Naive thymus-derived CD4-positive, alpha-beta T cell (primary cell): ENCODE data around the gene NAALADL2. TPM values are rescaled to one million over a fixed set of nuclear protein-coding genes. Genes with fewer than 3 reads are reported as not detected.
"Not testable (repeated sequence)": the region's sequence is repeated elsewhere in the genome, so short reads cannot be mapped to it uniquely, and the experiment has no call there.

Source experiments
- ATAC-seq: fragments of 150-1000 bp; cut with Tn5 transposase; 2 replicates; pipeline ENCODE4 v1.10.0; 2021; ENCODE audit warnings: mild to moderate bottlenecking, moderate library complexity
- CTCF ChIA-PET: fragments of 350-600 bp; sonication (Branson Sonifier 250); formaldehyde crosslinking; loops from one replicate; lab custom pipeline; 2021; ENCODE audit warnings: antibody characterized with exemption; lab: Charles Lee
- POLR2A ChIA-PET: fragments of 350-600 bp; sonication (Branson Sonifier 250); formaldehyde crosslinking; loops from one replicate; lab custom pipeline; 2021; ENCODE audit warnings: antibody characterized with exemption, inconsistent platforms; lab: Charles Lee
- DNase-seq, 9 donors: peaks; one replicate each; pipeline versions ENCODE4 v3.0.0 to v3.0.0-alpha.2; 2020 to 2022; ENCODE audit warnings: mixed read lengths in 1 of 9
- H3K27ac ChIP-seq: one replicate; pipeline ENCODE4 v1.7.0; 2013; ENCODE audit warnings: mild to moderate bottlenecking, low read depth, low read length, moderate library complexity
- H3K27me3 ChIP-seq, 2 donors: one replicate each; pipeline ENCODE4 v1.7.0; 2013; ENCODE audit warnings: low read length in 2 of 2, mild to moderate bottlenecking in 2 of 2, moderate library complexity in 2 of 2; ENCODE audit not compliant: control insufficient read depth in 2 of 2, insufficient read depth in 2 of 2
- H3K36me3 ChIP-seq, 3 experiments: 1 replicate in 2 of 3; 2 replicates in 1 of 3; pipeline ENCODE4 v1.7.0; 2013; ENCODE audit warnings: low read length in 3 of 3, mild to moderate bottlenecking in 3 of 3, moderate library complexity in 1 of 3; ENCODE audit not compliant: insufficient read depth in 3 of 3, control insufficient read depth in 2 of 3
- H3K4me1 ChIP-seq, 2 donors: one replicate each; pipeline ENCODE4 v1.7.0; 2013; ENCODE audit warnings: low read length in 2 of 2, mild to moderate bottlenecking in 2 of 2, moderate library complexity in 1 of 2; ENCODE audit not compliant: control insufficient read depth in 2 of 2, insufficient read depth in 2 of 2
- H3K4me3 ChIP-seq: 2 replicates; pipeline ENCODE4 v1.7.0; 2013; ENCODE audit warnings: mild to moderate bottlenecking, low read length
- H3K9me3 ChIP-seq, 3 experiments: 1 replicate in 2 of 3; 2 replicates in 1 of 3; pipeline ENCODE4 v1.7.0; 2013; ENCODE audit warnings: low read length in 3 of 3; ENCODE audit not compliant: control insufficient read depth in 2 of 3
- H3K27ac Mint-ChIP-seq, 9 donors: one replicate each; pipeline ENCODE4 v1.8.0; 2020 to 2022; ENCODE audit warnings: mixed read lengths in 9 of 9, mild to moderate bottlenecking in 8 of 9, moderate library complexity in 5 of 9, inconsistent platforms in 2 of 9
- H3K27me3 Mint-ChIP-seq, 5 donors: one replicate each; pipeline ENCODE4 v1.8.0; 2021 to 2022; ENCODE audit warnings: mixed read lengths in 5 of 5, mild to moderate bottlenecking in 1 of 5
- H3K36me3 Mint-ChIP-seq, 5 donors: one replicate each; pipeline ENCODE4 v1.8.0; 2020 to 2022; ENCODE audit warnings: mixed read lengths in 5 of 5, mild to moderate bottlenecking in 3 of 5, inconsistent platforms in 1 of 5
- H3K4me1 Mint-ChIP-seq, 7 donors: one replicate each; pipeline ENCODE4 v1.8.0; 2020 to 2022; ENCODE audit warnings: mixed read lengths in 7 of 7, mild to moderate bottlenecking in 3 of 7, inconsistent platforms in 1 of 7
- H3K4me3 Mint-ChIP-seq, 10 donors: one replicate each; pipeline ENCODE4 v1.8.0; 2020 to 2022; ENCODE audit warnings: mild to moderate bottlenecking in 10 of 10, mixed read lengths in 10 of 10, moderate library complexity in 6 of 10, inconsistent platforms in 2 of 10
- H3K9me3 Mint-ChIP-seq, 11 donors: one replicate each; pipeline ENCODE4 v1.8.0; 2020 to 2022; ENCODE audit warnings: mixed read lengths in 11 of 11, mild to moderate bottlenecking in 4 of 11, inconsistent platforms in 1 of 11, moderate library complexity in 1 of 11
- intact Hi-C, 2 donors: fragments of 100-400 bp; cut with micrococcal nuclease; formaldehyde crosslinking; loops; one replicate each; pipeline ENCODE4 v1.15.1; 2023
- polyA plus RNA-seq, 2 donors: library from polyadenylated mRNA; unstranded; fragments of 300-500 nt; fragmentation: Illumina TruSeq; gene quantifications; one replicate each; pipeline ENCODE4 v1.2.3, GENCODE V29; 2021
- total RNA-seq, 6 experiments: library from RNA in 5 of 6; stranded (reverse) in 5 of 6; gene quantifications; 1 replicate in 5 of 6; 2 replicates in 1 of 6; pipeline ENCODE4 v1.2.3 and lab custom pipeline; 2021 to 2026

Gene NAALADL2
- total and polyA plus RNA-seq, 7 experiments from 2014 or later, result 0.76 to 1.4 TPM; not detected in 5

- Histone ChIP-seq H3K9me3 (no peaks in the 10 kb centered on the region), H3K36me3 (no peaks in the 10 kb centered on the region), H3K27me3 (no peaks in the 10 kb centered on the region), H3K4me3 (no peak overlapping the region), H3K4me1 (no peaks in the 10 kb centered on the region), H3K27ac (no peak overlapping the region)
- no peaks in the 10 kb centered on the region for H3K4me1 Mint-ChIP-seq
- peaks cover 0 to 4% (median 0%) of the 10 kb centered on the region in 11 donors for H3K9me3 Mint-ChIP-seq
- H3K36me3 Mint-ChIP-seq, result no peaks in the 10 kb centered on the region
- DNase-seq, result no peak
- intact Hi-C loops, result no loop called here
- H3K27ac Mint-ChIP-seq, result no peak overlapping the region
- H3K27me3 Mint-ChIP-seq, result no peaks in the 10 kb centered on the region
- ATAC-seq, result no peak
- POLR2A ChIA-PET, result no interaction called here
- H3K4me3 Mint-ChIP-seq, result no peak overlapping the region
- CTCF ChIA-PET, result no interaction called here
These were observed 911.3 kb downstream of the NAALADL2 start for GRCh38 chr3:175770426-175770825.

GRCh38 chr3:175777495-175777894 lies 918.4 kb downstream of the NAALADL2 start:
- Mint-ChIP-seq H3K36me3 (no peaks in the 10 kb centered on the region), H3K4me1 (no peaks in the 10 kb centered on the region), H3K27me3 (no peaks in the 10 kb centered on the region), H3K27ac (no peak overlapping the region), H3K4me3 (no peak overlapping the region), H3K9me3 (peaks cover 0 to 10% (median 4%) of the 10 kb centered on the region in 11 donors)
- Histone ChIP-seq H3K4me1 (no peaks in the 10 kb centered on the region), H3K27me3 (no peaks in the 10 kb centered on the region), H3K27ac (no peak overlapping the region), H3K36me3 (no peaks in the 10 kb centered on the region), H3K4me3 (no peak overlapping the region), H3K9me3 (no peaks in the 10 kb centered on the region)
- ATAC-seq (no peak), DNase-seq (no peak)
- intact Hi-C loops, result no loop called here
- ChIA-PET CTCF (no interaction called here), POLR2A (no interaction called here)

- DNase-seq (no peak), ATAC-seq (no peak)
- Histone ChIP-seq H3K4me1 (no peaks in the 10 kb centered on the region), H3K36me3 (no peaks in the 10 kb centered on the region), H3K27me3 (no peaks in the 10 kb centered on the region), H3K9me3 (no peaks in the 10 kb centered on the region), H3K4me3 (no peak overlapping the region), H3K27ac (no peak overlapping the region)
- CTCF ChIA-PET, result no interaction called here
- Mint-ChIP-seq H3K36me3 (no peaks in the 10 kb centered on the region), H3K4me1 (no peaks in the 10 kb centered on the region), H3K4me3 (no peak overlapping the region), H3K27me3 (no peaks in the 10 kb centered on the region), H3K9me3 (peaks cover 0 to 10% (median 4%) of the 10 kb centered on the region in 11 donors), H3K27ac (no peak overlapping the region)
- intact Hi-C loops, result no loop called here
- POLR2A ChIA-PET, result no interaction called here
These were observed 918.8 kb downstream of the NAALADL2 start for GRCh38 chr3:175777965-175778364.

- ATAC-seq (no peak), DNase-seq (no peak)
- no peak overlapping the region for H3K27ac ChIP-seq
- H3K4me3 Mint-ChIP-seq, result no peak overlapping the region
- H3K9me3 Mint-ChIP-seq, result peaks cover 0 to 10% (median 4%) of the 10 kb centered on the region in 11 donors
- no peaks in the 10 kb centered on the region for H3K4me1 ChIP-seq
- H3K9me3 ChIP-seq, result no peaks in the 10 kb centered on the region
- ChIA-PET POLR2A (no interaction called here), CTCF (no interaction called here)
- H3K27me3 ChIP-seq, result no peaks in the 10 kb centered on the region
- no peaks in the 10 kb centered on the region for H3K36me3 Mint-ChIP-seq
- H3K36me3 ChIP-seq, result no peaks in the 10 kb centered on the region
- intact Hi-C loops, result no loop called here
- H3K27me3 Mint-ChIP-seq, result no peaks in the 10 kb centered on the region
- no peaks in the 10 kb centered on the region for H3K4me1 Mint-ChIP-seq
- no peak overlapping the region for H3K4me3 ChIP-seq
- H3K27ac Mint-ChIP-seq, result no peak overlapping the region
These were observed 919.9 kb downstream of the NAALADL2 start for GRCh38 chr3:175778994-175779393.

- H3K4me1 ChIP-seq, ATAC-seq, H3K4me3 Mint-ChIP-seq, intact Hi-C loops, CTCF ChIA-PET, H3K36me3 Mint-ChIP-seq, H3K9me3 ChIP-seq, DNase-seq, H3K27ac Mint-ChIP-seq, H3K9me3 Mint-ChIP-seq, H3K27me3 ChIP-seq, H3K4me1 Mint-ChIP-seq, POLR2A ChIA-PET, H3K27ac ChIP-seq, H3K36me3 ChIP-seq, H3K27me3 Mint-ChIP-seq, H3K4me3 ChIP-seq: not testable (repeated sequence)
These were observed 928.0 kb downstream of the NAALADL2 start for GRCh38 chr3:175787109-175787508.

GRCh38 chr3:175792245-175792644 lies 933.1 kb downstream of the NAALADL2 start:
- DNase-seq (no peak), ATAC-seq (no peak)
- Mint-ChIP-seq H3K4me1 (no peaks in the 10 kb centered on the region), H3K9me3 (peaks cover 0 to 11% (median 3%) of the 10 kb centered on the region in 11 donors), H3K36me3 (no peaks in the 10 kb centered on the region), H3K27ac (no peak overlapping the region), H3K27me3 (no peaks in the 10 kb centered on the region), H3K4me3 (no peak overlapping the region)
- Histone ChIP-seq H3K27ac (no peak overlapping the region), H3K4me3 (no peak overlapping the region), H3K27me3 (no peaks in the 10 kb centered on the region), H3K4me1 (no peaks in the 10 kb centered on the region), H3K9me3 (peaks cover 0 to 2% (median 0%) of the 10 kb centered on the region in 3 experiments), H3K36me3 (no peaks in the 10 kb centered on the region)
- intact Hi-C loops, result no loop called here
- ChIA-PET POLR2A (no interaction called here), CTCF (interaction anchor here (0.6 kb wide), 1 partner anchor 28 kb away, joined by 3 read pairs; no protein-coding TSS in a partner anchor)

GRCh38 chr3:175798326-175798725 lies 939.2 kb downstream of the NAALADL2 start:
- no peak for ATAC-seq
- no peak overlapping the region for H3K27ac Mint-ChIP-seq

More at GRCh38 chr3:175798326-175798725, 939.2 kb downstream of the NAALADL2 start:
- DNase-seq, result no peak
- Histone ChIP-seq H3K36me3 (no peaks in the 10 kb centered on the region), H3K9me3 (peaks cover 0 to 2% (median 0%) of the 10 kb centered on the region in 3 experiments), H3K4me3 (no peak overlapping the region), H3K27me3 (no peaks in the 10 kb centered on the region), H3K27ac (no peak overlapping the region), H3K4me1 (no peaks in the 10 kb centered on the region)
- no peaks in the 10 kb centered on the region for H3K36me3 Mint-ChIP-seq
- no peak overlapping the region for H3K4me3 Mint-ChIP-seq
- H3K9me3 Mint-ChIP-seq, result peaks cover 0 to 7% (median 0%) of the 10 kb centered on the region in 11 donors
- ChIA-PET POLR2A (no interaction called here), CTCF (no interaction called here)
- intact Hi-C loops, result no loop called here
- no peaks in the 10 kb centered on the region for H3K27me3 Mint-ChIP-seq
- H3K4me1 Mint-ChIP-seq, result no peaks in the 10 kb centered on the region
